ENCODE measurements around the gene TRIM44.
"Not testable (repeated sequence)": the region's sequence is repeated elsewhere in the genome, so short reads cannot be mapped to it uniquely, and the experiment has no call there.

DNA sequence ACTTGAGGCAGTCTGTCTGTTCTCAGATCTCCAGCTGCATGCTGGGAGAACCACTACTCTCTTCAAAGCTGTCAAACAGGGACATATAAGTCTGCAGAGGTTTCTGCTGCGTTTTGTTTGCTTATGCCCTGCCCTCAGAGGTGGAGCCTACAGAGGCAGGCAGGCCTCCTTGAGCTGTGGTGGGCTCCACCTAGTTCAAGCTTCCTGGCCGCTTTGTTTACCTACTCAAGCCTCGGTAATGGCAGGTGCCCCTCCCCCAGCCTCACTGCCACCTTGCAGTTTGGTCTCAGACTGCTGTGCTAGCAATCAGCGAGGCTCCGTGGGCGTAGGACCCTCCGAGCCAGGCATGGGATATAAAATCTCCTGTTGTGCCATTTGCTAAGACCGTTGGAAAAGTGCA, 97.4 kb downstream of the TRIM44 start:
- TF ChIP-seq, protein P1, sequence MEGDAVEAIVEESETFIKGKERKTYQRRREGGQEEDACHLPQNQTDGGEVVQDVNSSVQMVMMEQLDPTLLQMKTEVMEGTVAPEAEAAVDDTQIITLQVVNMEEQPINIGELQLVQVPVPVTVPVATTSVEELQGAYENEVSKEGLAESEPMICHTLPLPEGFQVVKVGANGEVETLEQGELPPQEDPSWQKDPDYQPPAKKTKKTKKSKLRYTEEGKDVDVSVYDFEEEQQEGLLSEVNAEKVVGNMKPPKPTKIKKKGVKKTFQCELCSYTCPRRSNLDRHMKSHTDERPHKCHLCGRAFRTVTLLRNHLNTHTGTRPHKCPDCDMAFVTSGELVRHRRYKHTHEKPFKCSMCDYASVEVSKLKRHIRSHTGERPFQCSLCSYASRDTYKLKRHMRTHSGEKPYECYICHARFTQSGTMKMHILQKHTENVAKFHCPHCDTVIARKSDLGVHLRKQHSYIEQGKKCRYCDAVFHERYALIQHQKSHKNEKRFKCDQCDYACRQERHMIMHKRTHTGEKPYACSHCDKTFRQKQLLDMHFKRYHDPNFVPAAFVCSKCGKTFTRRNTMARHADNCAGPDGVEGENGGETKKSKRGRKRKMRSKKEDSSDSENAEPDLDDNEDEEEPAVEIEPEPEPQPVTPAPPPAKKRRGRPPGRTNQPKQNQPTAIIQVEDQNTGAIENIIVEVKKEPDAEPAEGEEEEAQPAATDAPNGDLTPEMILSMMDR (IDR thresholded peaks at IDR 0.05; ENCODE audit: insufficient read depth, low read length, poor library complexity, severe bottlenecking), result not testable (repeated sequence)
- not testable (repeated sequence) for TF ChIP-seq EZH2phosphoT487 (conservative IDR thresholded peaks at IDR 0.05; ENCODE audit: low read length)

Data from SU-DHL-6 (cell line).